Chondrocyte (in vitro differentiated cells): Measurements from ENCODE around the gene SPPL2B. TPM values are rescaled to one million over a fixed set of nuclear protein-coding genes. Genes with fewer than 3 reads are reported as not detected.

Experiments
- total RNA-seq: library from RNA; stranded (reverse); gene quantifications from 3 replicates; pipeline ENCODE4 v1.2.1, GENCODE V29; 2021

Gene SPPL2B
- total RNA-seq, 1 donor from 2014 or later, result 48.9 TPM

Other genes with a start within 250 kb of the SPPL2B start
- 34.6 to 48.0 TPM (median 45.5 TPM) in 3 replicates for gene MOB3A, start 232.4 kb upstream of the SPPL2B start, total RNA-seq
- 2.4 to 3.9 TPM (median 3.2 TPM) in 3 replicates for gene IZUMO4, start 231.8 kb upstream of the SPPL2B start, total RNA-seq
- gene AP3D1, start 177.1 kb upstream of the SPPL2B start, total RNA-seq, result 139 to 157 TPM (median 144 TPM) in 3 replicates
- gene DOT1L, start 164.8 kb upstream of the SPPL2B start, total RNA-seq, result 24.0 to 26.2 TPM (median 24.9 TPM) in 3 replicates
- 36.6 to 45.4 TPM (median 42.4 TPM) in 3 replicates for gene PLEKHJ1, start 92.4 kb upstream of the SPPL2B start, total RNA-seq
- gene SF3A2, start 91.9 kb upstream of the SPPL2B start, total RNA-seq, result 71.2 to 81.5 TPM (median 74.9 TPM) in 3 replicates
- gene AMH, start 79.4 kb upstream of the SPPL2B start, total RNA-seq, result 10.2 to 18.8 TPM (median 10.8 TPM) in 3 replicates
- 0.42 to 0.51 TPM in 2 of 3 replicates, not detected in the other for gene JSRP1, start 72.3 kb upstream of the SPPL2B start, total RNA-seq
- 0.31 to 0.50 TPM (median 0.38 TPM) in 3 replicates for gene PEAK3, start 46.5 kb upstream of the SPPL2B start, total RNA-seq
- 0.15 to 0.48 TPM in 2 of 3 replicates, not detected in the other for gene LINGO3, start 20.5 kb upstream of the SPPL2B start, total RNA-seq
- gene LSM7, start 98 bp upstream of the SPPL2B start, total RNA-seq, result 73.9 to 88.1 TPM (median 76.2 TPM) in 3 replicates
- 0.15 to 0.26 TPM in 2 of 3 replicates, not detected in the other for gene TMPRSS9, start 31.6 kb downstream of the SPPL2B start, total RNA-seq
- gene TIMM13, start 98.9 kb downstream of the SPPL2B start, total RNA-seq, result 74.6 to 100 TPM (median 76.1 TPM) in 3 replicates
- gene LMNB2, start 128.3 kb downstream of the SPPL2B start, total RNA-seq, result 35.5 to 56.0 TPM (median 36.6 TPM) in 3 replicates
- gene GADD45B, start 147.4 kb downstream of the SPPL2B start, total RNA-seq, result 177 to 258 TPM (median 181 TPM) in 3 replicates